ENCODE results near the gene PRIMA1. TPM values are rescaled to one million over a fixed set of nuclear protein-coding genes. Genes with fewer than 3 reads are reported as not detected.
A peak's percentile ranks its signal among the peaks of the same experiment; 100 is the strongest.

PRIMA1 gene
- total RNA-seq, 1 experiment from 2014 or later: 0.18 TPM

DNA sequence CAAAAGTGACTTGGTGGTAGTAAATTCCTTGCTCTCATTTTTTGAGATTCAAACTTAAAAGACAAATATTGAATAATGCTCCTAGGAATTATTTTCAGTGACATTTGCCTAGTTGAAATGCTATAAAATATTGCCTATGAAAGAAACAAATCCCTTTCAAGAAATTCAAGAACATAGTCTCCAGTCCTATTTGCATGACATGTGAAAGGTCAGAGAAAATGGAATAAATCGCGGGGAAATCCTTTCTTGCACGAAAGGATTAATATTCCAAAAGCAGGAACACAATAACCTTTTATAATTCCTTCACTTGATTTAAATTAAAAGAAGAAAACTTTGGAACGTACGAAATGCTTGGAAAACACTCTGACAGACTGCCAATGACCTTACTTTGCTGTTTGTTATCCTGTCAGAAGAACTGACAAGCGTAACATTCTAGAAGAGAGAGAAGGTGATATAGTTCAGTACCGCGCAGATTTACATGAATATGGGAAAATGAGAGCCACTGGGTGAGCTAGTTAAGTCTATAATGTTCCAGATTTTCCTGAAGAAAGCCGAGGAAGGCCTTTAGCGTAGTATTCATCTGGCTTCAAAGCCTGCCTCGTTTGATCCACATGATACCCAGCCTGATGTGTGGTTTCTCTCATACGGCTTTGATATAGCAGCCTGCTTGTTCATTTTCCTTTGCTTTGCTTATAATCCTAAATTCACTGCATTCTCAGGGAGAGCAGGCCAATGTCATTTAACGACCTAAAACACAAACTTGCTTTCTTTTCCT lies 103.0 kb downstream of the PRIMA1 start:
- no peak for DNase-seq (ENCODE audit: low read depth)

GRCh38 chr14:93683226-93683625 lies 105.1 kb downstream of the PRIMA1 start:
- DNase-seq (ENCODE audit: low read depth): peak; percentile 60

- DNase-seq (ENCODE audit: low read depth): no peak
Measured at GRCh38 chr14:93682459-93682858, 105.8 kb downstream of the PRIMA1 start.

- DNase-seq (ENCODE audit: low read depth): no peak
Measured at GRCh38 chr14:93676416-93676958, 111.8 kb downstream of the PRIMA1 start.

- no peak for DNase-seq (ENCODE audit: low read depth)
Measured at GRCh38 chr14:93675651-93676050, 112.6 kb downstream of the PRIMA1 start.

DNA sequence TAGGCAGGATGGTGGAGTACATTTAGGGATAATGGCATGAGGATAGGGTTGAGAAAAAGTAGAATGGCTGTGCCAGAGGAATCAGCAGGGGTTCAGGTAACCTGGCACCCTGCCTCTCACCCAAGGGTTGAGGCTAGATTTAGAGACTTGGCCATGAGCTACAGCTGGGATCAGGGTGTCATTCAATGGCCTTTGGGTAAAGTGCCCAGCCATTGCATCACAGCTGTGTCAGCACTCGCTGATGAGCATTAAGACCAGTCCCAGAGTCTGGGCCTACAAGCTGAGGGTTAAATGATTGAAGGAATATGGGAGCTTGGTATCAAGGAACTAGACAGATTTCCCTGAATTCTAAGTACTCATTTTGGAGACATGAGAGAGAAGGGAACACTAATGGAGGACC lies 113.9 kb downstream of the PRIMA1 start:
- DNase-seq (ENCODE audit: low read depth): no peak

GRCh38 chr14:93669632-93670031 lies 118.7 kb downstream of the PRIMA1 start:
- no peak for DNase-seq (ENCODE audit: low read depth)

Other genes starting within 250 kb of the PRIMA1 start
- gene FAM181A, start 138.9 kb upstream of the PRIMA1 start, total RNA-seq (2014; rRNA removed; shearing (Covaris generic)): not detected in 2 replicates
- gene ASB2, start 188.1 kb upstream of the PRIMA1 start, total RNA-seq (2014; rRNA removed; shearing (Covaris generic)): not detected in 2 replicates
- gene CCDC197, start 208.8 kb upstream of the PRIMA1 start, total RNA-seq (2014; rRNA removed; shearing (Covaris generic)): not detected in 2 replicates
- 2.8 TPM in 2 replicates for gene OTUB2, start 237.9 kb upstream of the PRIMA1 start, total RNA-seq (2014; rRNA removed; shearing (Covaris generic))

All from HT1080 (cell line).